ENCODE data around the gene CNTNAP2.

CNTNAP2 gene

GRCh38 chr7:146208492-146208891 is 91.9 kb downstream of the CNTNAP2 start (continued):
- TF ChIP-seq ZNF561 (tag by site-specific recombination; IDR thresholded peaks at IDR 0.05; ENCODE audit: borderline replicate concordance) (no peak), ZNF629 (tag by site-specific recombination; IDR thresholded peaks at IDR 0.05) (no peak), ZNF600 (tag by site-specific recombination; IDR thresholded peaks at IDR 0.05) (no peak), GLIS1 (tag by site-specific recombination; IDR thresholded peaks at IDR 0.05) (no peak), ZNF558 (tag by site-specific recombination; IDR thresholded peaks at IDR 0.05) (no peak), ZNF121 (tag by site-specific recombination; IDR thresholded peaks at IDR 0.05) (no peak), ZNF214 (tag by site-specific recombination; IDR thresholded peaks at IDR 0.05; ENCODE audit: borderline replicate concordance) (no peak), KLF17 (tag by site-specific recombination; IDR thresholded peaks at IDR 0.05) (no peak)

- peaks cover 2% of the 10 kb centered on the region; the same call in 1 of the 2 replicates for H3K4me1 ChIP-seq (ENCODE audit: control insufficient read depth, insufficient read depth, low read length)
- H3K27ac ChIP-seq (ENCODE audit: extremely low read depth, low read depth, low read length): no peak overlapping the region
- TF ChIP-seq ZNF132 (tag by site-specific recombination; IDR thresholded peaks at IDR 0.05; ENCODE audit: borderline replicate concordance): no peak
- CTCF ChIA-PET: no interaction called here
- no peak overlapping the region for H3K4me3 ChIP-seq (ENCODE audit: low read depth, low read length)
- no peaks in the 10 kb centered on the region for H3K36me3 ChIP-seq (ENCODE audit: control insufficient read depth in 2 of 2, insufficient read depth in 1 of 2, low read length in 2 of 2)
- no peaks in the 10 kb centered on the region for H3K9me3 ChIP-seq (ENCODE audit: control insufficient read depth, insufficient read depth, low read depth, low read length)
- POLR2A ChIA-PET: no interaction called here
These were observed 98.2 kb downstream of the CNTNAP2 start for GRCh38 chr7:146214842-146215241.

GRCh38 chr7:146216396-146217041 is 99.9 kb downstream of the CNTNAP2 start:
- Histone ChIP-seq H3K4me3 (ENCODE audit: low read depth, low read length) (no peak overlapping the region), H3K27ac (ENCODE audit: extremely low read depth, low read depth, low read length) (no peak overlapping the region), H3K9me3 (ENCODE audit: control insufficient read depth, insufficient read depth, low read depth, low read length) (no peaks in the 10 kb centered on the region), H3K4me1 (ENCODE audit: control insufficient read depth, insufficient read depth, low read length) (peaks cover 2% of the 10 kb centered on the region; the same call in 1 of the 2 replicates), H3K36me3 (ENCODE audit: control insufficient read depth in 2 of 2, insufficient read depth in 1 of 2, low read length in 2 of 2) (no peaks in the 10 kb centered on the region)
- CTCF ChIA-PET: interaction anchor here (0.7 kb wide), 1 partner anchor 87 kb away, joined by 3 read pairs; no protein-coding TSS in a partner anchor
- POLR2A ChIA-PET: no interaction called here
- TF ChIP-seq ZNF121 (tag by site-specific recombination; IDR thresholded peaks at IDR 0.05) (no peak), ZNF621 (tag by site-specific recombination; IDR thresholded peaks at IDR 0.05) (no peak), ZNF561 (tag by site-specific recombination; IDR thresholded peaks at IDR 0.05; ENCODE audit: borderline replicate concordance) (no peak), ZBTB48 (tag by site-specific recombination; IDR thresholded peaks at IDR 0.05) (no peak), ZNF792 (tag by site-specific recombination; IDR thresholded peaks at IDR 0.05) (no peak), PRDM10 (tag by site-specific recombination; IDR thresholded peaks at IDR 0.05) (no peak), SP7 (tag by site-specific recombination; IDR thresholded peaks at IDR 0.05) (no peak), ZNF350 (tag by site-specific recombination; IDR thresholded peaks at IDR 0.05) (no peak), ZNF707 (tag by site-specific recombination; IDR thresholded peaks at IDR 0.05) (no peak), GLIS2 (tag by site-specific recombination; IDR thresholded peaks at IDR 0.05) (no peak), ZNF10 (tag by site-specific recombination; IDR thresholded peaks at IDR 0.05) (no peak), ZNF747 (tag by site-specific recombination; IDR thresholded peaks at IDR 0.05) (no peak), PRDM2 (tag by site-specific recombination; IDR thresholded peaks at IDR 0.05; ENCODE audit: borderline replicate concordance) (no peak), REPIN1 (tag by site-specific recombination; IDR thresholded peaks at IDR 0.05; ENCODE audit: low read depth) (no peak), ZNF404 (tag by site-specific recombination; IDR thresholded peaks at IDR 0.05) (no peak), KLF1 (tag by site-specific recombination; IDR thresholded peaks at IDR 0.05) (no peak)
